H1 (cell line): ENCODE results near the gene MGLL. TPM values are rescaled to one million over a fixed set of nuclear protein-coding genes. Genes with fewer than 3 reads are reported as not detected.

Experiments
- CTCF ChIA-PET: fragments of 300-600 bp; sonication (Branson Sonifier 250); formaldehyde crosslinking; loops from one replicate; lab custom pipeline; 2021; ENCODE audit not compliant: partially characterized antibody; lab: Charles Lee
- POLR2A ChIA-PET: fragments of 300-600 bp; sonication (Branson Sonifier 250); formaldehyde crosslinking; loops from one replicate; lab custom pipeline; 2021; ENCODE audit warnings: inconsistent platforms; ENCODE audit not compliant: partially characterized antibody; lab: Charles Lee
- DNase-seq, 2 experiments: peaks; one replicate each; pipeline versions ENCODE4 v3.0.0 to v3.0.0-alpha.2; 2010 to 2022; ENCODE audit warnings: low spot score in 2 of 2, low read depth in 1 of 2, mixed read lengths in 1 of 2
- FAIRE-seq: peaks from 2 replicates; lab custom pipeline; 2011; peaks lifted over from hg19 to GRCh38; lab: Jason Lieb, UNC
- H2AFZ ChIP-seq: 2 replicates; pipeline ENCODE4 v1.8.1; 2012; ENCODE audit warnings: low read length, inconsistent platforms
- H2AK5ac ChIP-seq: 2 replicates; pipeline ENCODE4 v1.6.1; 2013; ENCODE audit warnings: low read depth, low read length
- H2BK120ac ChIP-seq: replicated peaks from 2 replicates; pipeline ENCODE3; 2013; ENCODE audit warnings: low read depth, low read length, inconsistent platforms
- H2BK12ac ChIP-seq: 2 replicates; pipeline ENCODE4 v1.6.1; 2013; ENCODE audit warnings: low read depth, low read length
- H2BK15ac ChIP-seq: 2 replicates; pipeline ENCODE4 v1.6.1; 2013; ENCODE audit warnings: low read length
- H2BK20ac ChIP-seq: 2 replicates; pipeline ENCODE4 v1.6.1; 2013; ENCODE audit warnings: low read length
- H2BK5ac ChIP-seq: 2 replicates; pipeline ENCODE4 v1.6.1; 2013; ENCODE audit warnings: low read depth, low read length
- H3K14ac ChIP-seq: 2 replicates; pipeline ENCODE4 v1.6.1; 2013; ENCODE audit warnings: inconsistent platforms; ENCODE audit not compliant: insufficient read length
- H3K18ac ChIP-seq: 2 replicates; pipeline ENCODE4 v1.6.1; 2013; ENCODE audit warnings: low read length; ENCODE audit errors: extremely low read depth
- H3K23ac ChIP-seq: 2 replicates; pipeline ENCODE4 v1.6.1; 2013; ENCODE audit warnings: inconsistent platforms; ENCODE audit not compliant: insufficient read length
- H3K23me2 ChIP-seq: 2 replicates; pipeline ENCODE4 v1.6.1; 2013; ENCODE audit warnings: low read depth, low read length
- H3K27ac ChIP-seq: 2 replicates; pipeline ENCODE4 v1.6.1; 2011; ENCODE audit warnings: low read depth, low read length, inconsistent platforms
- H3K27me3 ChIP-seq, 4 experiments: replicated peaks in 1 of 4; 1 replicate in 1 of 4; 2 replicates in 3 of 4; pipeline versions ENCODE4 v1.6.1 to v1.8.1; 2011 to 2013; ENCODE audit warnings: low read length in 3 of 4, mild to moderate bottlenecking in 3 of 4, inconsistent platforms in 2 of 4, mixed read lengths in 2 of 4, moderate library complexity in 1 of 4; ENCODE audit not compliant: control insufficient read depth in 3 of 4, insufficient read depth in 3 of 4; ENCODE audit errors: extremely low read depth in 1 of 4
- H3K36me3 ChIP-seq, 4 experiments: 2 replicates each; pipeline versions ENCODE4 v1.6.1 to v1.8.1; 2011 to 2013; ENCODE audit warnings: mild to moderate bottlenecking in 4 of 4, low read length in 3 of 4, moderate library complexity in 2 of 4, control low read depth in 1 of 4, inconsistent platforms in 1 of 4; ENCODE audit not compliant: insufficient read depth in 4 of 4, control insufficient read depth in 2 of 4
- H3K4ac ChIP-seq: replicated peaks from 2 replicates; pipeline ENCODE3; 2013; ENCODE audit warnings: low read length, low read depth, mixed read lengths, inconsistent platforms; ENCODE audit not compliant: insufficient read length
- H3K4me1 ChIP-seq, 4 experiments: replicated peaks in 1 of 4; 1 replicate in 1 of 4; 2 replicates in 3 of 4; pipeline versions ENCODE4 v1.6.1 to v1.8.1; 2011 to 2013; ENCODE audit warnings: low read length in 3 of 4, inconsistent platforms in 2 of 4, mixed read lengths in 1 of 4; ENCODE audit not compliant: insufficient read depth in 4 of 4, control insufficient read depth in 3 of 4
- H3K4me2 ChIP-seq, 2 experiments: 2 replicates each; pipeline versions ENCODE4 v1.6.1 to v1.8.1; 2011 to 2013; ENCODE audit warnings: low read depth in 2 of 2, low read length in 2 of 2, control low read depth in 1 of 2, inconsistent platforms in 1 of 2, mild to moderate bottlenecking in 1 of 2; ENCODE audit not compliant: insufficient read depth in 1 of 2
- H3K4me3 ChIP-seq, 4 experiments: fragments of 200-600, 300-600 bp in 1 of 4; sonication (generic), shearing (Covaris generic), sonication (Bioruptor Twin) in 1 of 4; 2 replicates each; pipeline versions ENCODE4 v1.5.1 to v1.8.1; 2011 to 2016; ENCODE audit warnings: low read length in 4 of 4, low read depth in 3 of 4, control low read depth in 2 of 4, inconsistent platforms in 2 of 4, mild to moderate bottlenecking in 2 of 4, mixed read lengths in 1 of 4, moderate library complexity in 1 of 4; ENCODE audit not compliant: insufficient read depth in 2 of 4; ENCODE audit errors: extremely low read depth in 1 of 4
- H3K56ac ChIP-seq: replicated peaks from 2 replicates; pipeline ENCODE3; 2013; ENCODE audit warnings: low read depth, mild to moderate bottlenecking, mixed read lengths, low read length, inconsistent platforms; ENCODE audit not compliant: insufficient read length
- H3K79me1 ChIP-seq: 2 replicates; pipeline ENCODE4 v1.6.1; 2013; ENCODE audit warnings: low read depth, low read length, control low read depth
- H3K79me2 ChIP-seq, 2 experiments: 2 replicates each; pipeline versions ENCODE4 v1.6.1 to v1.8.1; 2012 to 2013; ENCODE audit warnings: low read length in 2 of 2, mild to moderate bottlenecking in 2 of 2, inconsistent platforms in 1 of 2; ENCODE audit not compliant: insufficient read depth in 2 of 2, control insufficient read depth in 1 of 2
- H3K9ac ChIP-seq, 4 experiments: replicated peaks in 1 of 4; 1 replicate in 1 of 4; 2 replicates in 3 of 4; pipeline versions ENCODE4 v1.6.1 to v1.8.1; 2011 to 2013; ENCODE audit warnings: low read depth in 3 of 4, low read length in 3 of 4, control low read depth in 2 of 4, mild to moderate bottlenecking in 2 of 4, moderate library complexity in 2 of 4, inconsistent platforms in 1 of 4; ENCODE audit errors: extremely low read depth in 1 of 4
- H3K9me3 ChIP-seq, 2 experiments: 2 replicates each; pipeline versions ENCODE4 v1.6.1 to v1.8.1; 2012 to 2013; ENCODE audit warnings: mild to moderate bottlenecking in 2 of 2, moderate library complexity in 2 of 2, control low read depth in 1 of 2, inconsistent platforms in 1 of 2, low read depth in 1 of 2, low read length in 1 of 2, mixed read lengths in 1 of 2; ENCODE audit not compliant: insufficient read depth in 2 of 2
- H4K20me1 ChIP-seq, 2 experiments: replicated peaks in 1 of 2; 2 replicates each; pipeline versions ENCODE3 to v1.8.1; 2011 to 2013; ENCODE audit warnings: inconsistent platforms in 2 of 2, low read length in 2 of 2, mild to moderate bottlenecking in 1 of 2; ENCODE audit not compliant: insufficient read depth in 2 of 2, control insufficient read depth in 1 of 2
- H4K5ac ChIP-seq: 2 replicates; pipeline ENCODE4 v1.6.1; 2013; ENCODE audit warnings: low read length, low read depth, mixed read lengths, inconsistent platforms; ENCODE audit not compliant: insufficient read length
- H4K8ac ChIP-seq: 2 replicates; pipeline ENCODE4 v1.8.0; 2013; ENCODE audit warnings: mild to moderate bottlenecking, moderate library complexity, low read length, inconsistent platforms; ENCODE audit not compliant: insufficient read depth; ENCODE audit errors: extremely low read depth
- H4K91ac ChIP-seq: replicated peaks from 2 replicates; pipeline ENCODE3; 2013; ENCODE audit warnings: low read length, mixed read lengths, inconsistent platforms; ENCODE audit not compliant: insufficient read length
- BACH1 ChIP-seq: IDR thresholded peaks from 2 replicates; pipeline ENCODE4 v1.6.1; 2012; ENCODE audit warnings: low read length, improper control_type of control experiment
- BCL11A ChIP-seq, 2 experiments: IDR thresholded peaks; one replicate each; pipeline ENCODE4 v1.6.1; 2011; ENCODE audit warnings: low read depth in 2 of 2, low read length in 2 of 2, mild to moderate bottlenecking in 2 of 2
- CHD1 ChIP-seq: IDR thresholded peaks from 2 replicates; pipeline ENCODE4 v1.6.1; 2012; ENCODE audit warnings: low read depth, low read length, improper control_type of control experiment
- EGR1 ChIP-seq: IDR thresholded peaks from 2 replicates; pipeline ENCODE4 v1.6.1; 2011; ENCODE audit warnings: low read depth, low read length, borderline replicate concordance
- HDAC2 ChIP-seq, 2 experiments: fragments of 300-600 bp in 1 of 2; sonication (generic) in 1 of 2; IDR thresholded peaks; 2 replicates each; pipeline ENCODE4 v1.6.1; 2011 to 2012; ENCODE audit warnings: low read depth in 2 of 2, low read length in 2 of 2, mild to moderate bottlenecking in 2 of 2, moderate library complexity in 2 of 2, borderline replicate concordance in 1 of 2, inconsistent platforms in 1 of 2
- JUND ChIP-seq: IDR thresholded peaks from 2 replicates; pipeline ENCODE4 v1.6.1; 2011; ENCODE audit warnings: mild to moderate bottlenecking, improper control_type of control experiment, low read length
- KDM5A ChIP-seq: fragments of 200-600 bp; IDR thresholded peaks from 2 replicates; pipeline ENCODE4 v1.7.1; 2012; ENCODE audit warnings: mild to moderate bottlenecking, low read length, inconsistent platforms, mixed read lengths
- MAX ChIP-seq: IDR thresholded peaks from 2 replicates; pipeline ENCODE4 v1.6.1; 2012; ENCODE audit warnings: inconsistent platforms
- PHF8 ChIP-seq: fragments of 200-600 bp; sonication (generic); conservative IDR thresholded peaks from 2 replicates; pipeline ENCODE4 v1.7.1; 2012; ENCODE audit warnings: low read depth, mild to moderate bottlenecking, inconsistent platforms, low read length, moderate library complexity
- POLR2A ChIP-seq, 2 experiments: IDR thresholded peaks; 1 replicate in 1 of 2; 2 replicates in 1 of 2; pipeline ENCODE4 v1.6.1; 2011; ENCODE audit warnings: low read depth in 2 of 2, low read length in 2 of 2, mild to moderate bottlenecking in 2 of 2; ENCODE audit errors: control extremely low read depth in 1 of 2
- WGBS, 2 experiments: shearing (Covaris generic) in 1 of 2; methylation state at CpG; one replicate each; pipeline versions ENCODE4 v1.1.6 to v1.1.7; 2013 to 2015; ENCODE audit warnings: low lambda C conversion rate in 2 of 2, mixed read lengths in 2 of 2, inconsistent platforms in 1 of 2, low coverage in 1 of 2, missing lambda C conversion rate in 1 of 2; ENCODE audit not compliant: insufficient replicate concordance in 2 of 2, insufficient coverage in 1 of 2, insufficient read length in 1 of 2; ENCODE audit errors: extremely low coverage in 1 of 2, missing lambda C conversion rate in 1 of 2; 5-methylcytosine and 5-hydroxymethylcytosine counted together
- polyA plus RNA-seq, 7 experiments: library from polyadenylated mRNA; depleted of rRNA in 3 of 7; stranded (reverse) in 5 of 7; unstranded in 2 of 7; fragments of >200 nt in 5 of 7; fragments of 200-250 nt in 2 of 7; gene quantifications; 1 replicate in 5 of 7; 2 replicates in 1 of 7; 4 replicates in 1 of 7; pipeline versions ENCODE4 v1.2.1 to v1.2.3, GENCODE V29; 2011 to 2013; ENCODE audit warnings: missing spikeins in 2 of 7, mixed read lengths in 2 of 7
- total RNA-seq: library from RNA; stranded (reverse); fragmentation: NEBNext Ultra II Directional; extraction: Animal tissue kit (Norgen Biotek cat#: 25700); gene quantifications from 2 replicates; pipeline ENCODE4 v1.2.1, GENCODE V29; 2021

MGLL gene
- total and polyA plus RNA-seq, 2 of the 8 experiments (the other 6 are each of a cell fraction or from before 2014, with no cell fraction given), result 0.05 to 0.34 TPM

- H3K23me2 ChIP-seq, result no peaks in the 10 kb centered on the region
- no peak overlapping the region for H3K23ac ChIP-seq
- no peak overlapping the region for H3K4me2 ChIP-seq
- no peak overlapping the region for H4K5ac ChIP-seq
- H3K27ac ChIP-seq, result no peak overlapping the region
- FAIRE-seq (no peak), DNase-seq (no peak)
- no peaks in the 10 kb centered on the region for H3K9me3 ChIP-seq
- no peak overlapping the region for H3K9ac ChIP-seq
- no peaks in the 10 kb centered on the region for H3K79me1 ChIP-seq
- H3K79me2 ChIP-seq, result no peaks in the 10 kb centered on the region
- ChIA-PET POLR2A (interaction anchor here (0.6 kb wide), 1 partner anchor 12 kb away, joined by 3 read pairs; no protein-coding TSS in a partner anchor), CTCF (interaction anchor here (1.0 to 12.8 kb wide), 12 partner anchors 10 to 266 kb away, joined by 3 to 172 read pairs (median 6); no protein-coding TSS in a partner anchor)
- no peaks in the 10 kb centered on the region for H4K20me1 ChIP-seq
- H2BK15ac ChIP-seq, result no peak overlapping the region
- H3K4ac ChIP-seq, result no peak overlapping the region
- no peak overlapping the region for H3K18ac ChIP-seq
- no peaks in the 10 kb centered on the region for H3K36me3 ChIP-seq
- H3K4me1 ChIP-seq, result peaks cover 0 to 19% (median 8%) of the 10 kb centered on the region in 4 experiments; a peak in 6 of 7 replicates
- H2AFZ ChIP-seq, result no peak overlapping the region
- H2BK12ac ChIP-seq, result peak overlapping the region; percentile 68; the same call in 1 of the 2 replicates
- no peak overlapping the region for H4K91ac ChIP-seq
- no peak overlapping the region for H3K56ac ChIP-seq
- H4K8ac ChIP-seq, result no peak overlapping the region; the same call in 1 of the 2 replicates
- no peak overlapping the region for H2BK120ac ChIP-seq
- no peak overlapping the region for H3K4me3 ChIP-seq
- no peak overlapping the region; the same call in 1 of the 2 replicates for H2BK5ac ChIP-seq
- no peak overlapping the region for H2BK20ac ChIP-seq
- no peak overlapping the region for H3K14ac ChIP-seq
- H3K27me3 ChIP-seq, result no peaks in the 10 kb centered on the region
- no peak overlapping the region for H2AK5ac ChIP-seq
- WGBS, 2 experiments, result 98% methylated on average over 7 of the region's 7 CpGs; no CpG with 5 or more reads in 1 of the 2 experiments
- TF ChIP-seq JUND, result no peak
- TF ChIP-seq BCL11A (IDR thresholded peaks at IDR 0.05; ENCODE audit: low read depth in 2 of 2, low read length in 2 of 2), result no peak
- TF ChIP-seq KDM5A, result no peak
- TF ChIP-seq PHF8, result no peak
- no peak for TF ChIP-seq CHD1
- TF ChIP-seq MAX, result no peak
- no peak for TF ChIP-seq EGR1
- no peak for TF ChIP-seq HDAC2 (IDR thresholded peaks at IDR 0.05; ENCODE audit: borderline replicate concordance in 1 of 2, low read depth in 2 of 2, low read length in 2 of 2)
- TF ChIP-seq POLR2A (IDR thresholded peaks at IDR 0.05; ENCODE audit: control extremely low read depth in 1 of 2, low read depth in 2 of 2, low read length in 2 of 2), result no peak
- no peak for TF ChIP-seq BACH1
Measured at GRCh38 chr3:127693336-127693843, 128.9 kb downstream of the MGLL start.
